Sigmoid colon (tissue), 4 donors: Measurements from ENCODE around the gene DNAH3.

Source experiments
- EP300 ChIP-seq, 4 donors: sonication (generic); formaldehyde crosslinking; IDR thresholded peaks; one replicate each; pipeline ENCODE4 v1.6.1; 2017; ENCODE audit warnings: antibody characterized with exemption in 4 of 4
- POLR2A ChIP-seq, 2 donors: fragments of 450-650 bp; IDR thresholded peaks; one replicate each; pipeline ENCODE4 v1.6.1; 2016; ENCODE audit warnings: antibody characterized with exemption in 2 of 2, mild to moderate bottlenecking in 2 of 2, moderate library complexity in 2 of 2
- POLR2AphosphoS5 ChIP-seq, 4 donors: sonication (generic); formaldehyde crosslinking; IDR thresholded peaks; one replicate each; pipeline ENCODE4 v1.6.1; 2017; ENCODE audit warnings: antibody characterized with exemption in 4 of 4
- TF ChIP-seq, protein P1 (sequence below), 4 experiments: fragments of 450-650 bp in 3 of 4; fragments of 200-600 bp in 1 of 4; IDR thresholded peaks; one replicate each; pipeline ENCODE4 v1.5.1; 2016 to 2019; ENCODE audit warnings: antibody characterized with exemption in 4 of 4, mild to moderate bottlenecking in 3 of 4, moderate library complexity in 2 of 4

DNA sequence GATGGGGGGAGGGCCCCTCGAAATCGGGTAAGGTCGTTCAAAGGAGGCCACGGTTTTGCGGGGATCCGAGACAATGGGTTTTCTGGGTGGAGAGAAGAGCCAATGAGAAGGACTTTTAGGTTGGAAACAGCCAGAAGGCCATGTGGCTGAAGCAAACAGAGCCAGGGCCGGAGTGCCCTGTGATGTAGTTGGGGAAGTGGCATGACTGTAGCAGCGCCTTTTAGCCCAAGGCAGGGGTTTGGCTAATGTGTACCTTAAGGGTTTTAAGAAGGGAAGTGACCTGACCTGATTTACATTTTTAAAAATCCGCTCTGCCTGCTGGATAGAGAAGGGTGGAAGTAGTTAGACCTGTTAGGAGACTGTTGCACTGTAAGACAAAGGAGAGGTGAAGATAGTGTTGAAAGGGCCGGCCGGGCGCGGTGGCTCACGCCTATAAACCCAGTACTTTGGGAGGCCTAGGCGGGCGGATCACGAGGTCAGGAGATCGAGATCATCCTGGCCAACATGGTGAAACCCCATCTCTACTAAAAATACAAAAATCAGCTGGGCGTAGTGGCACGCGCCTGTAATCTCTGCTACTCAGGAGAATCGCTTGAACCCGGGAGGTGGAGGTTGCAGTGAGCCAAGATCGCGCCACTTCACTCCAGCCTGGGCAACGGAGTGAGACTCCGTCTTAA is 249.1 kb downstream of the DNAH3 start:
- TF ChIP-seq, protein P1, sequence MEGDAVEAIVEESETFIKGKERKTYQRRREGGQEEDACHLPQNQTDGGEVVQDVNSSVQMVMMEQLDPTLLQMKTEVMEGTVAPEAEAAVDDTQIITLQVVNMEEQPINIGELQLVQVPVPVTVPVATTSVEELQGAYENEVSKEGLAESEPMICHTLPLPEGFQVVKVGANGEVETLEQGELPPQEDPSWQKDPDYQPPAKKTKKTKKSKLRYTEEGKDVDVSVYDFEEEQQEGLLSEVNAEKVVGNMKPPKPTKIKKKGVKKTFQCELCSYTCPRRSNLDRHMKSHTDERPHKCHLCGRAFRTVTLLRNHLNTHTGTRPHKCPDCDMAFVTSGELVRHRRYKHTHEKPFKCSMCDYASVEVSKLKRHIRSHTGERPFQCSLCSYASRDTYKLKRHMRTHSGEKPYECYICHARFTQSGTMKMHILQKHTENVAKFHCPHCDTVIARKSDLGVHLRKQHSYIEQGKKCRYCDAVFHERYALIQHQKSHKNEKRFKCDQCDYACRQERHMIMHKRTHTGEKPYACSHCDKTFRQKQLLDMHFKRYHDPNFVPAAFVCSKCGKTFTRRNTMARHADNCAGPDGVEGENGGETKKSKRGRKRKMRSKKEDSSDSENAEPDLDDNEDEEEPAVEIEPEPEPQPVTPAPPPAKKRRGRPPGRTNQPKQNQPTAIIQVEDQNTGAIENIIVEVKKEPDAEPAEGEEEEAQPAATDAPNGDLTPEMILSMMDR (IDR thresholded peaks at IDR 0.05): no peak
- TF ChIP-seq POLR2AphosphoS5 (IDR thresholded peaks at IDR 0.05) (peak in 3 of 4 donors; percentile 32 to 69 (median 35)), POLR2A (IDR thresholded peaks at IDR 0.05) (no peak), EP300 (IDR thresholded peaks at IDR 0.05) (no peak)
